NCI-H2029 treated with DMSO at 0.1 percent for 48 hours (cell line): ENCODE measurements around the gene SLC27A1.
"Not testable (repeated sequence)": the region's sequence is repeated elsewhere in the genome, so short reads cannot be mapped to it uniquely, and the experiment has no call there.

Source experiments
- DNase-seq: peaks from one replicate; lab custom pipeline; 2025; lab: John Stamatoyannopoulos, UW

SLC27A1 gene

GRCh38 chr19:17457616-17458015, 12.7 kb upstream of the SLC27A1 start:
- DNase-seq: no peak

GRCh38 chr19:17458970-17459369, 11.4 kb upstream of the SLC27A1 start:
- no peak for DNase-seq

- no peak for DNase-seq
Measured at GRCh38 chr19:17460372-17461230, 9.7 kb upstream of the SLC27A1 start, which contains the start of gene NXNL1. Gene NXNL1, minus strand, starts transcription at chr19:17460926. Its CDS starts 57 bp downstream, at chr19:17460869.

GRCh38 chr19:17466487-17466850, 3.9 kb upstream of the SLC27A1 start:
- DNase-seq: no peak

GRCh38 chr19:17467471-17468301, 2.6 kb upstream of the SLC27A1 start:
- no peak for DNase-seq

GRCh38 chr19:17468302-17469091, 1.8 kb upstream of the SLC27A1 start:
- DNase-seq: no peak

- no peak for DNase-seq
Measured at GRCh38 chr19:17469092-17469480, 1.2 kb upstream of the SLC27A1 start.

GRCh38 chr19:17469481-17470067, 750 bp upstream of the SLC27A1 start:
- peak; percentile 89 for DNase-seq

GRCh38 chr19:17471410-17472125, 1.2 kb downstream of the SLC27A1 start:
- no peak for DNase-seq

GRCh38 chr19:17473041-17473440, 2.7 kb downstream of the SLC27A1 start:
- no peak for DNase-seq

GRCh38 chr19:17475011-17475540, 4.8 kb downstream of the SLC27A1 start:
- DNase-seq: not testable (repeated sequence)

- DNase-seq: no peak
Measured at GRCh38 chr19:17475541-17476115, 5.3 kb downstream of the SLC27A1 start.

GRCh38 chr19:17479325-17479791, 9.0 kb downstream of the SLC27A1 start:
- DNase-seq: no peak

GRCh38 chr19:17481986-17482385, 11.7 kb downstream of the SLC27A1 start:
- DNase-seq: no peak

- no peak for DNase-seq
Measured at GRCh38 chr19:17482877-17483604, 12.7 kb downstream of the SLC27A1 start.

- DNase-seq: no peak
Measured at GRCh38 chr19:17483605-17484002, 13.3 kb downstream of the SLC27A1 start.

GRCh38 chr19:17484520-17485185, 14.3 kb downstream of the SLC27A1 start:
- no peak for DNase-seq

- DNase-seq: no peak
Measured at GRCh38 chr19:17486545-17487240, 16.4 kb downstream of the SLC27A1 start.
